H9 (cell line): ENCODE data around the gene TATDN2. TPM values are rescaled to one million over a fixed set of nuclear protein-coding genes. Genes with fewer than 3 reads are reported as not detected.

Source experiments
- DNase-seq: peaks from one replicate; pipeline ENCODE4 v3.0.0-alpha.2; 2017
- H2AFZ ChIP-seq: one replicate; pipeline ENCODE4 v1.6.1; 2013; ENCODE audit warnings: mild to moderate bottlenecking, low read length, control low read depth, moderate library complexity
- H2AK5ac ChIP-seq: 2 replicates; pipeline ENCODE4 v1.6.1; 2013; ENCODE audit warnings: low read length, control low read depth, mixed read lengths; ENCODE audit not compliant: insufficient read length
- H2BK120ac ChIP-seq: one replicate; pipeline ENCODE4 v1.6.1; 2013; ENCODE audit warnings: low read depth, mild to moderate bottlenecking, low read length, control low read depth, inconsistent platforms; ENCODE audit not compliant: poor library complexity, severe bottlenecking
- H2BK12ac ChIP-seq: 2 replicates; pipeline ENCODE4 v1.6.1; 2013; ENCODE audit warnings: low read length, control low read depth, mixed read lengths, low read depth; ENCODE audit not compliant: insufficient read length
- H2BK15ac ChIP-seq: 2 replicates; pipeline ENCODE4 v1.6.1; 2013; ENCODE audit warnings: low read depth, low read length, control low read depth
- H2BK20ac ChIP-seq: one replicate; pipeline ENCODE4 v1.6.1; 2013; ENCODE audit warnings: low read depth, mild to moderate bottlenecking, low read length, control low read depth, inconsistent platforms; ENCODE audit not compliant: poor library complexity, severe bottlenecking
- H2BK5ac ChIP-seq: 2 replicates; pipeline ENCODE4 v1.6.1; 2013; ENCODE audit warnings: low read length, control low read depth, mixed read lengths; ENCODE audit not compliant: insufficient read length
- H3K14ac ChIP-seq: 2 replicates; pipeline ENCODE4 v1.6.1; 2013; ENCODE audit warnings: low read length, control low read depth; ENCODE audit not compliant: insufficient read depth
- H3K18ac ChIP-seq: 2 replicates; pipeline ENCODE4 v1.6.1; 2013; ENCODE audit warnings: low read depth, mild to moderate bottlenecking, mixed read lengths, low read length, control low read depth; ENCODE audit not compliant: insufficient read length
- H3K23ac ChIP-seq: 2 replicates; pipeline ENCODE4 v1.6.1; 2013; ENCODE audit warnings: low read length, control low read depth, mixed read lengths, low read depth; ENCODE audit not compliant: insufficient read length
- H3K23me2 ChIP-seq: 2 replicates; pipeline ENCODE4 v1.6.1; 2013; ENCODE audit warnings: low read depth, mild to moderate bottlenecking, mixed read lengths, low read length, control low read depth; ENCODE audit not compliant: insufficient read length, poor library complexity, severe bottlenecking
- H3K27ac ChIP-seq: 2 replicates; pipeline ENCODE4 v1.5.1; 2013; ENCODE audit warnings: low read length, control low read depth, mixed read lengths, low read depth; ENCODE audit not compliant: insufficient read length
- H3K27me3 ChIP-seq: 2 replicates; pipeline ENCODE4 v1.6.1; 2013; ENCODE audit warnings: low read length, control low read depth, inconsistent platforms; ENCODE audit not compliant: insufficient read depth
- H3K4ac ChIP-seq: 2 replicates; pipeline ENCODE4 v1.6.1; 2013; ENCODE audit warnings: low read depth, mild to moderate bottlenecking, control low read depth, inconsistent platforms, low read length, moderate library complexity
- H3K4me1 ChIP-seq: 2 replicates; pipeline ENCODE4 v1.6.1; 2013; ENCODE audit warnings: low read length, control low read depth, inconsistent platforms; ENCODE audit not compliant: insufficient read depth
- H3K4me2 ChIP-seq: 2 replicates; pipeline ENCODE4 v1.6.1; 2013; ENCODE audit warnings: low read length, control low read depth, mixed read lengths; ENCODE audit not compliant: insufficient read length, insufficient read depth
- H3K56ac ChIP-seq: 2 replicates; pipeline ENCODE4 v1.6.1; 2013; ENCODE audit warnings: low read depth, mild to moderate bottlenecking, mixed read lengths, low read length, control low read depth; ENCODE audit not compliant: insufficient read length
- H3K79me1 ChIP-seq: 2 replicates; pipeline ENCODE4 v1.6.1; 2013; ENCODE audit warnings: low read depth, mild to moderate bottlenecking, moderate library complexity, low read length, control low read depth, inconsistent platforms; ENCODE audit not compliant: insufficient read depth, poor library complexity, severe bottlenecking
- H3K79me2 ChIP-seq: 2 replicates; pipeline ENCODE4 v1.6.1; 2013; ENCODE audit warnings: low read length, control low read depth, inconsistent platforms; ENCODE audit not compliant: insufficient read depth
- H3K9ac ChIP-seq: 2 replicates; pipeline ENCODE4 v1.6.1; 2013; ENCODE audit warnings: low read length, control low read depth, mixed read lengths; ENCODE audit not compliant: insufficient read length; ENCODE audit errors: extremely low read depth
- H3K9me3 ChIP-seq: one replicate; pipeline ENCODE4 v1.6.1; 2013; ENCODE audit warnings: low read depth, low read length, inconsistent platforms; ENCODE audit not compliant: control insufficient read depth
- H3T11ph ChIP-seq: one replicate; pipeline ENCODE4 v1.6.1; 2013; ENCODE audit warnings: mild to moderate bottlenecking, low read length, control low read depth, inconsistent platforms
- H4K20me1 ChIP-seq: one replicate; pipeline ENCODE4 v1.6.1; 2013; ENCODE audit not compliant: control insufficient read depth, insufficient read length, insufficient read depth
- H4K5ac ChIP-seq: 2 replicates; pipeline ENCODE4 v1.6.1; 2013; ENCODE audit warnings: low read depth, mild to moderate bottlenecking, mixed read lengths, low read length, control low read depth; ENCODE audit not compliant: insufficient read length
- H4K8ac ChIP-seq: replicated peaks from 2 replicates; pipeline ENCODE4 v1.6.1; 2013; ENCODE audit warnings: low read length, control low read depth, mixed read lengths, low read depth; ENCODE audit not compliant: insufficient read length
- H4K91ac ChIP-seq: 2 replicates; pipeline ENCODE4 v1.6.1; 2013; ENCODE audit warnings: low read depth, mild to moderate bottlenecking, moderate library complexity, mixed read lengths, low read length, control low read depth; ENCODE audit not compliant: insufficient read length
- H3K27ac Mint-ChIP-seq, 3 experiments: 2 replicates in 2 of 3; 3 replicates in 1 of 3; pipeline ENCODE4 v1.8.0; 2020 to 2021; ENCODE audit warnings: mixed read lengths in 3 of 3, mild to moderate bottlenecking in 1 of 3, moderate library complexity in 1 of 3
- H3K27me3 Mint-ChIP-seq: 2 replicates; pipeline ENCODE4 v1.8.0; 2021; ENCODE audit warnings: low read depth, mild to moderate bottlenecking, moderate library complexity, mixed read lengths
- H3K36me3 Mint-ChIP-seq, 3 experiments: 2 replicates in 2 of 3; 3 replicates in 1 of 3; pipeline ENCODE4 v1.8.0; 2020 to 2021; ENCODE audit warnings: low read depth in 3 of 3, mixed read lengths in 3 of 3; ENCODE audit not compliant: insufficient read depth in 1 of 3
- H3K4me1 Mint-ChIP-seq, 2 experiments: 2 replicates each; pipeline ENCODE4 v1.8.0; 2020; ENCODE audit warnings: mixed read lengths in 2 of 2
- H3K4me3 Mint-ChIP-seq, 2 experiments: 2 replicates in 1 of 2; 3 replicates in 1 of 2; pipeline ENCODE4 v1.8.0; 2020 to 2021; ENCODE audit warnings: mild to moderate bottlenecking in 2 of 2, mixed read lengths in 2 of 2, moderate library complexity in 1 of 2
- H3K9me3 Mint-ChIP-seq, 2 experiments: 2 replicates in 1 of 2; 3 replicates in 1 of 2; pipeline ENCODE4 v1.8.0; 2020; ENCODE audit warnings: mild to moderate bottlenecking in 2 of 2, mixed read lengths in 2 of 2, moderate library complexity in 1 of 2
- WGBS: extraction: QIAGEN DNeasy Blood & Tissue Kit; methylation state at CpG from one replicate; pipeline ENCODE4 v1.1.7; 2013; ENCODE audit warnings: missing lambda C conversion rate, low lambda C conversion rate, mixed read lengths; ENCODE audit not compliant: insufficient read length; ENCODE audit errors: extremely low coverage; 5-methylcytosine and 5-hydroxymethylcytosine counted together
- total RNA-seq: library from RNA; stranded (reverse); gene quantifications from 2 replicates; pipeline ENCODE4 v1.2.1, GENCODE V29; 2021
- TF ChIP-seq, protein P1 (sequence below): fragments of 200-600 bp; sonication (generic); conservative IDR thresholded peaks from 3 replicates; pipeline ENCODE4 v1.8.0; 2021; ENCODE audit warnings: antibody characterized with exemption, mild to moderate bottlenecking

Gene TATDN2
- total RNA-seq, 1 experiment from 2014 or later = 34.4 TPM

DNA sequence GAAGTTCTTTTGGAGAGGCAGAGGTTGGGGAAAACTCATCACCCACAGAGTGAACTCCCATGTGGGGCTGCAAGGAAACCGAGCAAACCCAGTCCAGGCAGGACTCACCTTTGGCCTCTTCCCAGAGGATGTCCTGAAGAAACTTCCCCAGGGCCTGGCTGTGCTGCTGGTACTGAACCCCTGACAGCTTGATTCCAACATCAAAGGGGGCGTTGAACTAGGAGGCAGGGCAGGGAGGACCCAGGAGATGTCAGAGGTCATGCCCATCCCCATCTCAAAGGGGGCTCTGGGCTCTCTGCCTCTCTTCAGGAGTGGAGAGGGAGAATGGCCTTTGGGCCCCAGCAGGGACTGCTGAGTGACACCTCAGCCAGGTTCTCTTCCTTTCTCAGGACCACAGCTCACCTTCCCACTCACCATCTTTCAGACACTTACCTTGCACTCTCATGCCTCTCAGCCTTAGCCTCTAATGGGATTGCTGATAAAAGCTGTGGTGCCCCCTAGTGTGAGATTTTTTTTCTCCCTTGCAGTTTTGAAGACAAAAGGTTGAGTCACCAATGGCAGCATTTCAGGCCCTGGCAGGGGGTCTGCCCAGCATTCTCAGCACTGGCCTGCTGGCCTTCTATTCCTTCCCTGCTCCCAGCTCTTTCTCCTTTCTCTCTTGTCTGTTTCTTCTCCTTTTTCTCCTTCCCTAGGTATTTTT, 38.5 kb downstream of the TATDN2 start:
- Mint-ChIP-seq H3K27me3 (no peaks in the 10 kb centered on the region), H3K4me3 (no peak overlapping the region), H3K36me3 (peaks cover 0 to 39% (median 13%) of the 10 kb centered on the region in 3 experiments; a peak in 6 of 7 replicates), H3K27ac (peak overlapping the region in 2 of 3 experiments; percentile 15 to 80; a peak in 5 of 7 replicates), H3K9me3 (no peaks in the 10 kb centered on the region), H3K4me1 (peaks cover 19% of the 10 kb centered on the region in 2 experiments)
- no peaks in the 10 kb centered on the region for H3K79me2 ChIP-seq
- no CpG with 5 or more reads among the region's 2 CpGs for WGBS
- H2AFZ ChIP-seq = no peak overlapping the region
- H3K79me1 ChIP-seq = no peaks in the 10 kb centered on the region
- no peaks in the 10 kb centered on the region for H3K27me3 ChIP-seq
- H3K9me3 ChIP-seq = no peaks in the 10 kb centered on the region
- no peak overlapping the region for H3T11ph ChIP-seq
- no peak overlapping the region for H2AK5ac ChIP-seq
- H3K4me1 ChIP-seq = 0 out of 2 replicates have a peak, but pooled peaks cover 1% of the 10 kb centered on the region
- no peaks in the 10 kb centered on the region for H3K23me2 ChIP-seq
- H2BK120ac ChIP-seq = no peak overlapping the region
- no peak overlapping the region for H4K8ac ChIP-seq
- H4K91ac ChIP-seq = no peak overlapping the region
- no peak overlapping the region for H2BK15ac ChIP-seq
- no peak overlapping the region for H4K5ac ChIP-seq
- no peak overlapping the region for H3K14ac ChIP-seq
- peak; percentile 67 for DNase-seq
- H3K56ac ChIP-seq = no peak overlapping the region
- H3K27ac ChIP-seq = no peak overlapping the region
- TF ChIP-seq, protein P1, sequence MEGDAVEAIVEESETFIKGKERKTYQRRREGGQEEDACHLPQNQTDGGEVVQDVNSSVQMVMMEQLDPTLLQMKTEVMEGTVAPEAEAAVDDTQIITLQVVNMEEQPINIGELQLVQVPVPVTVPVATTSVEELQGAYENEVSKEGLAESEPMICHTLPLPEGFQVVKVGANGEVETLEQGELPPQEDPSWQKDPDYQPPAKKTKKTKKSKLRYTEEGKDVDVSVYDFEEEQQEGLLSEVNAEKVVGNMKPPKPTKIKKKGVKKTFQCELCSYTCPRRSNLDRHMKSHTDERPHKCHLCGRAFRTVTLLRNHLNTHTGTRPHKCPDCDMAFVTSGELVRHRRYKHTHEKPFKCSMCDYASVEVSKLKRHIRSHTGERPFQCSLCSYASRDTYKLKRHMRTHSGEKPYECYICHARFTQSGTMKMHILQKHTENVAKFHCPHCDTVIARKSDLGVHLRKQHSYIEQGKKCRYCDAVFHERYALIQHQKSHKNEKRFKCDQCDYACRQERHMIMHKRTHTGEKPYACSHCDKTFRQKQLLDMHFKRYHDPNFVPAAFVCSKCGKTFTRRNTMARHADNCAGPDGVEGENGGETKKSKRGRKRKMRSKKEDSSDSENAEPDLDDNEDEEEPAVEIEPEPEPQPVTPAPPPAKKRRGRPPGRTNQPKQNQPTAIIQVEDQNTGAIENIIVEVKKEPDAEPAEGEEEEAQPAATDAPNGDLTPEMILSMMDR = peak; percentile 22; the same call in 1 of the 3 replicates
- H3K18ac ChIP-seq = no peak overlapping the region
- H2BK20ac ChIP-seq = no peak overlapping the region
- H2BK5ac ChIP-seq = no peak overlapping the region
- no peak overlapping the region for H3K9ac ChIP-seq
- H2BK12ac ChIP-seq = no peak overlapping the region
- no peak overlapping the region for H3K4me2 ChIP-seq
- H4K20me1 ChIP-seq = no peaks in the 10 kb centered on the region
- H3K4ac ChIP-seq = no peak overlapping the region
- H3K23ac ChIP-seq = no peak overlapping the region
